H1 (cell line): ENCODE results near the gene SRSF1. TPM values are rescaled to one million over a fixed set of nuclear protein-coding genes. Genes with fewer than 3 reads are reported as not detected.

Source experiments
- ASH2L ChIP-seq: fragments of 200-600, 300-600 bp; sonication (generic); IDR thresholded peaks from one replicate; pipeline ENCODE4 v1.7.1; 2017; ENCODE audit warnings: low read length
- BRCA1 ChIP-seq: IDR thresholded peaks from 2 replicates; pipeline ENCODE4 v1.6.1; 2012; ENCODE audit warnings: low read depth, low read length, improper control_type of control experiment
- CBX5 ChIP-seq: fragments of 300-800, 300-1000 bp; sonication (generic); IDR thresholded peaks from 2 replicates; pipeline ENCODE4 v1.7.1; 2016; ENCODE audit warnings: antibody characterized with exemption, low read length, low read depth
- CEBPB ChIP-seq: IDR thresholded peaks from 2 replicates; pipeline ENCODE4 v1.6.1; 2012; ENCODE audit warnings: low read depth, low read length
- NRF1 ChIP-seq: IDR thresholded peaks from 2 replicates; pipeline ENCODE4 v1.6.1; 2011; ENCODE audit warnings: mild to moderate bottlenecking, low read depth, low read length, improper control_type of control experiment
- RAD21 ChIP-seq, 2 experiments: IDR thresholded peaks in 1 of 2; conservative IDR thresholded peaks in 1 of 2; 2 replicates each; pipeline ENCODE4 v1.6.1; 2011; ENCODE audit warnings: low read depth in 2 of 2, low read length in 2 of 2, improper control_type of control experiment in 1 of 2, inconsistent platforms in 1 of 2, mild to moderate bottlenecking in 1 of 2, moderate library complexity in 1 of 2
- SP1 ChIP-seq: IDR thresholded peaks from 2 replicates; pipeline ENCODE4 v1.6.1; 2011; ENCODE audit warnings: low read depth, low read length
- TAF1 ChIP-seq: IDR thresholded peaks from 2 replicates; pipeline ENCODE4 v1.6.1; 2011; ENCODE audit warnings: mild to moderate bottlenecking, low read depth, low read length
- TEAD4 ChIP-seq: IDR thresholded peaks from 2 replicates; pipeline ENCODE4 v1.6.1; 2012; ENCODE audit warnings: low read depth, low read length, inconsistent platforms, mixed read lengths
- polyA plus RNA-seq, 7 experiments: library from polyadenylated mRNA; depleted of rRNA in 3 of 7; stranded (reverse) in 5 of 7; unstranded in 2 of 7; fragments of >200 nt in 5 of 7; fragments of 200-250 nt in 2 of 7; gene quantifications; 1 replicate in 5 of 7; 2 replicates in 1 of 7; 4 replicates in 1 of 7; pipeline versions ENCODE4 v1.2.1 to v1.2.3, GENCODE V29; 2011 to 2013; ENCODE audit warnings: missing spikeins in 2 of 7, mixed read lengths in 2 of 7
- total RNA-seq: library from RNA; stranded (reverse); fragmentation: NEBNext Ultra II Directional; extraction: Animal tissue kit (Norgen Biotek cat#: 25700); gene quantifications from 2 replicates; pipeline ENCODE4 v1.2.1, GENCODE V29; 2021

Gene SRSF1
- total and polyA plus RNA-seq, 2 of the 8 experiments (the other 6 are each of a cell fraction or from before 2014, with no cell fraction given), result 149 to 429 TPM

- TF ChIP-seq CBX5, result no peak
- no peak for TF ChIP-seq RAD21 (IDR thresholded peaks at IDR 0.05 in 1 of 2, conservative IDR thresholded peaks at IDR 0.05 in 1 of 2; ENCODE audit: low read depth in 2 of 2, low read length in 2 of 2)
- no peak for TF ChIP-seq SP1
- no peak for TF ChIP-seq BRCA1
- no peak for TF ChIP-seq TEAD4
- no peak for TF ChIP-seq CEBPB
- no peak for TF ChIP-seq TAF1
- TF ChIP-seq ASH2L, result no peak
- no peak for TF ChIP-seq NRF1
These were observed 35.5 kb downstream of the SRSF1 start (continued) for GRCh38 chr17:57971572-57971971.
